ENCODE results near the gene ASB10.

Gene ASB10, protein sequence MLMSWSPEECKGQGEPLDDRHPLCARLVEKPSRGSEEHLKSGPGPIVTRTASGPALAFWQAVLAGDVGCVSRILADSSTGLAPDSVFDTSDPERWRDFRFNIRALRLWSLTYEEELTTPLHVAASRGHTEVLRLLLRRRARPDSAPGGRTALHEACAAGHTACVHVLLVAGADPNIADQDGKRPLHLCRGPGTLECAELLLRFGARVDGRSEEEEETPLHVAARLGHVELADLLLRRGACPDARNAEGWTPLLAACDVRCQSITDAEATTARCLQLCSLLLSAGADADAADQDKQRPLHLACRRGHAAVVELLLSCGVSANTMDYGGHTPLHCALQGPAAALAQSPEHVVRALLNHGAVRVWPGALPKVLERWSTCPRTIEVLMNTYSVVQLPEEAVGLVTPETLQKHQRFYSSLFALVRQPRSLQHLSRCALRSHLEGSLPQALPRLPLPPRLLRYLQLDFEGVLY

DNA sequence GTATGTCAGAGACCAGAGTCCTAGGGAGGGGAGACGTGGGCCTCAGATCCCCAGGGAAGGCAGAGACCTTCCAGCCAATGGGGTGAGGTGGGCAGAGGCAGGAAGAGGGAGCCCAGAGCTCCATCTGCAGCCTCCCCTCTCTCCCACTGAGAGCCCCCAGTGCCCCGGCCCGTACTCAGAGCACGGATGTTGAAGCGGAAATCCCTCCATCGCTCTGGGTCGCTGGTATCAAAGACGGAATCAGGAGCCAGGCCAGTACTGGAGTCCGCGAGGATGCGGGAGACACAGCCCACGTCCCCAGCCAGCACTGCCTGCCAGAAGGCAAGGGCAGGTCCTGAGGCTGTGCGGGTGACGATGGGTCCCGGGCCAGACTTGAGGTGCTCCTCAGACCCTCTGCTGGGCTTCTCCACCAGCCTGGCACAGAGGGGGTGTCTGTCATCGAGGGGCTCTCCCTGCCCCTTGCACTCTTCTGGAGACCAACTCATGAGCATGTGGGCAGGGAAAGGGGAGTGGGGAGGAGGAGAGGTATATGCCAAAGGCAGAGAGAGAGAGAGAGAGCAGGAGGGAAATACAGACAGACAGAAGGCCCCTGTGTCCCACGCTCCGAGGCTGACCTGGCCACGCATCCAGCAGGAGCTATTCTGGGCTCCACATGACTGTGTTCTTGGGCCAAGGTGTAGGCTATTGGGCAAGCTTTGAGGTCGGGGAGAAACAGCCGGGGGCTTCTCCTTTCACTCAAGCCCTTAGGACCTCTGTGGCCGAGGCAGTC, at the start of gene ASB10:
ASB10 (minus strand) TSS at position 611 of the 769 bp plus-strand sequence; CDS start at position 491, 120 bp downstream.
- no peak for DNase-seq

DNA sequence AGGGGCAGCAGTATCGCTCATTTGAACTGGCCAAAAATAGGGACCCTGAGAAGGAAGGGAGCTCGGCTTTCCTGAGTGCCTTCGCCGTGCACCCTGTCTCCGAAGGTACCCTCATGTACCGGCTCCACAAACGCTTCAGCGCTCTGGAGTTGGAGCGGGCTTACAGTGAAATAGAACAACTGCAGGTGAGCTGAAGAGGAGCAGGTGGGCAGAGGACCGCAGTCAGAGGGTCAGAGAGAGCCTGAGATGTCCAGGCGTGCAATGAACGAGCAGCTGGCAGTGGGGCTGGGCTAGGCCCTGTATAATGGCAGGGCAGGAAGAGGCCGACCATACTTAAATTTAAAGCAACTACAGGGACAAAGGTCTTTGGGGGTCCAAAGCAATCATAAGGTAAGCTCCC, 49.4 kb upstream of the ASB10 start:
- no peak for DNase-seq

DNA sequence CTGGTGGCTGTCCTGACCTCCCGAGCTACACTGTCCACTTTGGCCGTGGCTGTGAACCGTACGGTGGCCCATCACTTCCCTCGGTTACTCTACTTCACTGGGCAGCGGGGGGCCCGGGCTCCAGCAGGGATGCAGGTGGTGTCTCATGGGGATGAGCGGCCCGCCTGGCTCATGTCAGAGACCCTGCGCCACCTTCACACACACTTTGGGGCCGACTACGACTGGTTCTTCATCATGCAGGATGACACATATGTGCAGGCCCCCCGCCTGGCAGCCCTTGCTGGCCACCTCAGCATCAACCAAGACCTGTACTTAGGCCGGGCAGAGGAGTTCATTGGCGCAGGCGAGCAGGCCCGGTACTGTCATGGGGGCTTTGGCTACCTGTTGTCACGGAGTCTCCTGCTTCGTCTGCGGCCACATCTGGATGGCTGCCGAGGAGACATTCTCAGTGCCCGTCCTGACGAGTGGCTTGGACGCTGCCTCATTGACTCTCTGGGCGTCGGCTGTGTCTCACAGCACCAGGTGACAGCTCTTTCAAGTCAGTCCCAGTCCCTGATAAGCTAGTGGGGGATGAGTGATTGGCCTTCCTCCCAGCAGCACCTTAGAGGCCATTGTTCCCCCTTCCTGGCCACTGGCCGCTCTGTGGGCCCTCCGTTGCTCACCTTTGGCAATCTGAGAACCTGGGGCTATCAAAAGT, 48.2 kb upstream of the ASB10 start:
- DNase-seq, result no peak

DNA sequence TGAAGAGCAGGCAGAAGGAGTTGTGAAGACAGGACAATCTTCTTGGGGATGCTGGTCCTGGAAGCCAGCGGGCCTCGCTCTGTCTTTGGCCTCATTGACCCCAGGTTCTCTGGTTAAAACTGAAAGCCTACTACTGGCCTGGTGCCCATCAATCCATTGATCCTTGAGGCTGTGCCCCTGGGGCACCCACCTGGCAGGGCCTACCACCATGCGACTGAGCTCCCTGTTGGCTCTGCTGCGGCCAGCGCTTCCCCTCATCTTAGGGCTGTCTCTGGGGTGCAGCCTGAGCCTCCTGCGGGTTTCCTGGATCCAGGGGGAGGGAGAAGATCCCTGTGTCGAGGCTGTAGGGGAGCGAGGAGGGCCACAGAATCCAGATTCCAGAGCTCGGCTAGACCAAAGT, 46.8 kb upstream of the ASB10 start:
- no peak for DNase-seq

DNA sequence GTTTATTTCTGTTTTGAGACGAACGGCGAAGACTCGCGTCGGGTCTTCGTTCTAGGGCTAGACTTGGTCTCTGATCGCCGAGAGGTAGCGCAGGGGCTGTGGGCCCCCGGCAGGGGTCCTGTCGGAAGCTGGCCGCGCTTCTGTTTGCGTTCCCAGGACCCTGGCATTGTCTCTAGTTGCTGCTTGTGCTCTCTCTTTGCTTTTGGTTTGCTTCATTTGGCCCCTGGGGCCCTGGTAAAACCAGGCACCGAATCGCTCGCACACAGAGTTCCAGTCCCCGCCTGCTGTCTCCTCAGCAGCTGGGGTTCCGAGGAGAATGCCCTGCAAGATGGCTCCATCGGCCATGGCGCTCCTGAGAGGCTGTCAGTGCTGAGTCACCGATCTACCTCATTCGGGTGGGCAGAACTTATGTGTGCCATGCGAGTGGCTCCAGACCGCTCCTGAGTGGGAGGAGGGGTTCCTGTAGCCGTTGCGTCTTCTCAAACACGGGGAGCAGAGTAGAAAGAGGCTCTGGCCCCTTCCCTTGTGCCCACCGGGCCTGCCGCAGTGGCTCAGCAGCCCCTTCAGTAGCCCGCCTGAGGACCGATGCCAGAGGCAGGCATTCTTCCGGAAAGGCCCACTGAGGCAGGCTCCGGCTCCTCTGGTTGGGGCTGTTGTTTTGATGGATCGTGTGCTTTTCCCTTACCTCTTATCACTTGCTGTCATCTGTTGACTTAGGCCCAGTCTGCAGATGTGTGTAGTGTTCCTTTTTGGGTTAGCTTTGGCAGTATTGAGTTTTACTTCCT, 46.1 kb upstream of the ASB10 start:
- DNase-seq, result peak; percentile 31 to 40

DNA sequence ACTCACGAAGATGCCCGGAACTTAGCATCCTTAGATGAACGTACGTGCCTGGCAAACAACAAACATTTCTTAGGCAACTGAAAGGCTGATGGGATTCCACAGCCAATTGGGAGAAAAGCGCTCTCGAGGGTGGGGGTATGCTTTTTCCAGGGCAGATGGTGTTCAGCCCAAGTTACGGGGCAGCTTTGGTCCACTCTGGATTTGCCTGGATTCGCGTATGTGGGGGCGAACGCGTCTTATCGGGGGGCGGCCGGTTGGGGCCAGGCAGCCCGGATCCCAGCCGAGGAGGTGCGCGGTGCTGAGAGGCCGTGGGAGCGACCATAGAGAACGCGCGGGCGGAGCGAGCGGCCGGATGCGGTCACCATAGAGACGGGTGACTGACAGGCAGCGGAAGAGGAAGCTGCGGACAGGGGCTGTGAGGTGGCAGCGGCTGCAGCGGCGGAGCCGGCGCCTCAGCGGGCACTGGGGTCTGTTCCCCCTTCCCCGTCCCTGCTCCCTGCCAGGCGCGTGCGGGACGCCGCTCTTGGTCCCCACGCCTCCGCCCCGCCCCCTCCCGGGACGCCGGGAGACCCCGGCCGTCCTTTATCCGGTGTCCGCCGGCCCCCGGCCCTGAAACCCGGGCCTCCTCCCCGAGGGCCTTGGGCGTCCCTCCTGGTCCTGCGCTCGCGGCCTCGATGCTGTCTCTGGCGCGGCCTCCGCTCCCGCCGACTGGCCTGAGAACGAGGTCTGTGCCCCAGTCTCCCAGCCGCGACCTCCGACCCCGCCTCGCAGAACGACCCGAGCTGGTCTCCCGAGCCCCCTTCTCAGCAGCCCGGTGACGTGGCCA, 45.3 kb upstream of the ASB10 start, which contains the start of gene CHPF2:
CHPF2 (plus strand) TSS at position 393 of the 826 bp plus-strand sequence. CDS start 1,529 bp downstream, outside the sequence.
- peak; percentile 91 to 94 for DNase-seq

DNA sequence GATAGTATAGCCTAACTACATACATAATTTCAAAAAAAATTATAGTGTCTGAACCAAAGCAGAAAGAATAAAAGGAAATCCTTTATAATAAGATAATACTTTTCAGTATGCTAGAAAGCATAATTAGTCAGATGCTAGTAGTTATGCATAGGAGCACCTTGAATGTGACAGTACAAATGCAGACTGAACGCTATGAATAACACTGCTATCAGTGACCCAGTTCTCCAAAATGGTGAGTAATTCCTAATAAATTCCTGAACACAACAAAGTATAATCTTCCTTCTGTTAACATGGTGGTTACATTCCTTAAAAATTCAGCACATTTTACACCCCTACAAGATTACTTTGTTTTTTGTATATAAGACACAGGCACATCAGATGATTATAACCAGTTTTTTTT, 44.0 kb upstream of the ASB10 start:
- DNase-seq, result no peak

DNA sequence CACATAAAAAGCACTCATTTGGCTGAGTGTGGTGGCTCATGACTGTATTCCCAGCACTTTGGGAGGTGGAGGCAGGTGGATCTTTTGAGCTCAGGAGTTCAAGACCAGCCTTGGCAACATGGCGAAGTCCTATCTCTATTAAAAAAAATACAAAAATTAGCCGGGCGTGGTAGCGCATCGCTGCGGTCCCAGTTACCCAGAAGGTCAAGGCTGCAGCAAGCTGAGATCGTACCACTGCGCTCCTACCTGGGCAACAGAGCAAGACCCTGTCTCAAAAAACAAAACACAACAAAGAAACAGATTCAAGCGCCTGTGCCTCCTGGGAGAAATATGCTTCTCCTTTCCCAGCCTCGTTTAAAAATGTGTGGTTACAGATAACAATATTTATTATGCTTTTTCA, 42.2 kb upstream of the ASB10 start:
- DNase-seq, result no peak

DNA sequence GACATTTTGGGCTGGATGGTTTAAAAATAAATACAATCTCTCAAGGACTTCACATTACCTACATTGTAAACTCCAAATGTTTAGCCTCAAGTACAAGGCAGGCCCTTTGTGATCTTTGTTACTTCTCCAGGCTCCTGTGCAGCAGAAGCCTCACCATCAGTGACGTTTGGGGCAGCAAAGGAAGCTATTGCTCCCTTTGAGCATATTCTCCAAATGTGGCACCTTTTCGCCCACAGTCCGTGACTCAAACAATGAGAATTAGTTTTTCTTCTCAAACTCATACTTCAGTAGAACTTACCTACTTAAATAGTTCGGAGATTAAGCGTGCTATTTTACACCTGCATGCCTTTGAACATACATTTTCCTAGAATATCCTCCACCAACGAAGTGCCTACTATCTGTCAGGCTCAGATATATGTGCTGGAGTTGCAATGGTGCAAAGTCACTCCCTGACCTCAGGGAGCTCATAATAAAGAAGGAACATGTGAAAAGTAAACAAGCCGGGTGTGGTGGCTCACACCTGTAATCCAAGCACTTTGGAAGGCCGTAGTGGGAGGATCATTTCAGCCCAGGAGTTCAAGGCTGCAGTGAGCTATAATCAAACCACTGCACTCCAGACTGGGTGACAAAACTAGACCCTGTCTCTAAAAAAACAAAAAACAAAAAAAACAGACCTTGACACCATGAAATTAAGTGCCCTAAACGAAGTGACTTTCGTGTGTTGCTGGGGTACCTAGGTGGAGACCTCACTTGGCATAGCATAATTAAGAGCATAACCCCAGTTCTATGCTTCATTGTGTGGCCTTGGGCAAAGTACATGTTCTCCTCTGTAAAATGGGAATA, 41.2 kb upstream of the ASB10 start:
- DNase-seq, result no peak

DNA sequence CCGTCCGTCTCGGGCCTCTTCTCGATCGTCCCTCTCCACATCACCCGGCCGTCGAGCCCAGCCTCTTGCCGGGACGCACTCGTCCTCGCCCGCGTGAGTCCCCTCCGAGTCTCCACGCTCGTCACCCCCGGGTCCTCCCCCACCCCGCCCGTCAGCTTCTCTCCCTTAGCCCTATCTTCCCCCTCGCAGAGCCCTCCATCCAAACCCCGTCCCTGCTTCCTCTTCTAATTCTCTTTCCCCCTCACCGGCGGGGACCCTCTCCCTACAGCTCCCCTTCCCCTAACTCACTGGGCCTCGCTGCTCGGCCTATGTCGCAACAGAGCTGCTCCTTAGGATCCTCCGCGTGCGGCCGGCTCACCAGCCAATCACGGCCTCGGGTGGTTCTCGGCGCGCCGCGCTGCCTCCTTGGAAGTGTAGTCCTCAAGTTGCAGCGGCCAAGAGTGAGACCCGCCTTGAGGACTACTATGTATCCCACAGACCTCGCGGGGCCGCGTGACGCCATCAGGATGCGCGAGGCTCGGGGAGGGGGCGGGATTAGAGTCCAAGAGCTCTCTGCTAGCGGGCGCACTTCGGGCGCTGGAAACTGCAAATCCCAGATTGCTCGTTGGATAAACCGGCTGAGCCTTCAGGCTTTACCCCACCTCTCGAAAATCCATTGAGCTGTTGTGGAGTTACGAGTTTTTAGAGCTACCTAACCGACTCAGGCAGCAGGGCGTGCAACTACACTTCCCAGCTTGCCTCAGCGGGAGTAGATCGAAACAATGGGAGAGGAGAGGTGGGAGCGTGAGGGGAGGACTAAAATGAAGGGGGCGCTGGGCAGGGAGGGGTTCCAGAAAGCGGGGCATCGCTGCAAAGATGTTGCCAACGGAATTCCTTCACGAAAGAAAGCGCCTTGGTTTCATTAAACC, 40.1 kb upstream of the ASB10 start, which contains the start of gene ABCF2:
ABCF2 (minus strand) TSS at position 331 of the 908 bp plus-strand sequence. CDS start 747 bp downstream, outside the sequence.
- DNase-seq, result peak; percentile 95

DNA sequence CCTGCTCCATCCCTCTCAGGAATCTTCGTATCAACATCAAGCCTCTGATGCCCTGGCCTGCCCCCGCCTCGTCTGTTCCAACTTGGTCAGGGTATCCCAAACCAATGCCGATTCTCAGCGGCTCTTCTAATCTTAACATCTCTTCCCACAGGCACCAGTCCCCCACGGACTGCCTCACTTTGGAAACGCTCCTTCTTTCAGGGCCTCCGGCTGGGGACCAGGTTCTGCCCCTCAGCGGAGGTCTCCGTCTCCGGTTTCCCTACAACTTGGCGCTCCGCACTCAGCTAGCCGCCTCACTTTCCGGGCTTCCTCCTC, 39.5 kb upstream of the ASB10 start:
- no peak for DNase-seq

DNA sequence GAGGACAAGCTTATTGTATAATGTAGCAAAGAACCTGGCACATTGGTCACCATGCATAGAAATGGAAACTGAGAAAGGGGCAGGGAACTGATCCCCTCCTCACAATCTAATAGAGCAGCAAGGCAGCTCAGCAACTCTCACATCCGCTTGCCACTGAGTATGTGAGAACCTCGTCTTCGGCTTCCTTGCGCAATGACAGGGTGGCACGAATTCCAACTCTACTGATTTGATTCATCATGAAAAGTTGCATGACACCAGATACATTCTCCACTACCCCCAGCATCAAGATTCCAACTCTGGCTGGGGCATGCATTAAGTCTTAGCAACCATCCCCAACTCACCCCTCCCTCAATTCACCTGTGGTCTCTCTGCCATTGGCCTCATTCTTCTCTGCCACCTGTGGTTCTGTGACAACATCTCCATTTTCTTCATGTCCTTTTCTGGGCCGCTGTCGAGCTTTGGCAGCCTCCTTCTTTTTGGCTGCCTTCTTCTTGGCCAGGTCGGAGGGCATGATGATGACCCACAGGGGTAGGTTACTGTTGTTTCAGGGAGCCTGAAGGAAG, 39.0 kb upstream of the ASB10 start:
- no peak for DNase-seq

DNA sequence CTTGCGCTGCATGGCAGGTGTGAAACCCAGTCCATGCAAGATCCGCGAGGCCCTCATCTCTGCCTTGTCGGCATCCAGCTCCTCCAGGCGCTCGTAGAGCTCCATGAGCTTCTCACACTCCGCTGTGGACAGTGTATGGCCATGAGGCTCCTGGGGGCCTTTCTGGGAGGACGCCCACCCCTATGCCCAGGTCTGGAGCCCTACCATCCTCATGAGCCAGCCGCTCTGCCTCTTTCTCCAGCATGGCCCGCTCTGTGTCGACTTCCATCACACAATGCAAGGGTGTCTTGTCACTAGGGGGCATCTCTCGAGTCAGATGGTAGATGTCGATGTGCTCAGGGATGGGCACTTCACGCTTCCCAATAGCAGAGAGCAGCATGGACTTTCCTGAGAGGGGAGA, 36.7 kb upstream of the ASB10 start:
- no peak for DNase-seq

DNA sequence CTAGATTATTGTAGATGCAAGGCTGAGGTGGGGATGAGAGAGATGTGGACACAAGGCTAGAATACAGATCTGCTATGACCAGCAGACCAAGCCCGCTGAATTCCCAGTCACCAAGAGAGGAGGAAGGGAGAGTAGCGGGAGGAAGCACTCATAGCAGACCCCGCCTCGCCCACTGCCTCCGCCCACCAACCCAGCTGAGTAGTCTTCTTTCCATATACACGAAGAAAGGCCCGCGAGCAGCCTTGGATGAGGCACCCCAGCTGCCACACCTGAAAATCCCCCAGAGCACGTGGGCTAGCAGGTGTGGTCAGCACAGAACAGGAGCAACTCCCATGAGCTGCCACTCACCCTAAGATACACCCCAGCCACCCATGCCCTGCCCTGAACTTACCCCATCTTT, 31.1 kb upstream of the ASB10 start:
- DNase-seq, result no peak

DNA sequence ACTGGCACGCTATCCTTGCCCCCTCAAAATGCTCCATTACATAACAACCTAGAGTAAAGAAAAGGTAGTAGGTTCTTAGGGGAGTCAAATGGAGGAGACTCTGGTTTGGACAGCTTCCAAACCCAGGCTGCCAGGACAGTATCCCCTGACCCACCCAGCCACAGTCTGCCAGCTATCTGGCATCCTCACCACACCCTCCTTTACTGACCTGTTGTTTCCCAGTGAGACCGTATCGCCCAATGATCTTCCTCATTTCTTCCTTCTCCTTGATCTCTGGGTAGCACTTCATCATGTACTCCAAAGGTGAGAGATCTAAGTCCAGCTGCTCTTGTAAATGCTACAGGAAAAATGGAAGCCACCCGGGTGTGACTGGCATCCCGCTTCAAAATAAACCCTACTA, 28.3 kb upstream of the ASB10 start:
- no peak for DNase-seq

DNA sequence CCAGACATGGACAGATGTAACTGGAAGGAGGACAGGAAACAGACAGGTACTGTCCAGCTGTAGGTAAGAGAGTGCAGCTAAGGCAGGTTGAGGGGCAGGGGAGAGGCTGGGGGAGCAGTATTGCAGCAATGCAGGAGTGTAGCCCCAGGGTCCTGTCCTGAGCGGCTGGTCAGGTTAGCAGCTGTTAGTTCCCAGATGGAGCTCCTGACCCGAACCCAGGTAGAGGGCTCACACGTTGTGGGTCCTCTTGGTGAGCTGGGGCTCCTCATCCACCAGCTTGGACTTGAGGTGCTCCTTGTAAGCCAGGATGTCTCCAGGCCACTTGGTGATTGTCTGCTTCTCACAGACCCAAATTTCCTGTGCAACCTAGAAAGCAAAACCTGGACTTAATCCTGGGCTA, 26.8 kb upstream of the ASB10 start:
- DNase-seq, result no peak

DNA sequence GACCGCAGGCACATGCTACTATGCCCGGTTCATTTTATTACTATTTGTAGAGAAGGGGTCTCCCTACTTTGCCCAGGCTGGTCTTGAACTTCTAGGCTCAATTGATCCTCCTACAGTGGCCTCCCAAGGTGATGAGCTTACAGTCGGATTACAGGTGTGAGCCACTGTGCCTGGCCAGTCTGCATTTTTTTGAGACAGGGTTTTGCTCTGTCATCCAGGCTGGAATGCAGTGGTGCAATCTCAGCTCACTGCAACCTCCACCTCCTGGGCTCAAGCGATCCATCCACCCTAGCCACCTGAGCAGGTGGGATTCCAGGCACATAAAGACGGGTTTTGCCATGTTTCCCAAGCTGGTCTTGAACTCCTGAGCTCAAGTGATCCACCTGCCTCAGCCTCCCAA, 25.6 kb upstream of the ASB10 start:
- no peak for DNase-seq

DNA sequence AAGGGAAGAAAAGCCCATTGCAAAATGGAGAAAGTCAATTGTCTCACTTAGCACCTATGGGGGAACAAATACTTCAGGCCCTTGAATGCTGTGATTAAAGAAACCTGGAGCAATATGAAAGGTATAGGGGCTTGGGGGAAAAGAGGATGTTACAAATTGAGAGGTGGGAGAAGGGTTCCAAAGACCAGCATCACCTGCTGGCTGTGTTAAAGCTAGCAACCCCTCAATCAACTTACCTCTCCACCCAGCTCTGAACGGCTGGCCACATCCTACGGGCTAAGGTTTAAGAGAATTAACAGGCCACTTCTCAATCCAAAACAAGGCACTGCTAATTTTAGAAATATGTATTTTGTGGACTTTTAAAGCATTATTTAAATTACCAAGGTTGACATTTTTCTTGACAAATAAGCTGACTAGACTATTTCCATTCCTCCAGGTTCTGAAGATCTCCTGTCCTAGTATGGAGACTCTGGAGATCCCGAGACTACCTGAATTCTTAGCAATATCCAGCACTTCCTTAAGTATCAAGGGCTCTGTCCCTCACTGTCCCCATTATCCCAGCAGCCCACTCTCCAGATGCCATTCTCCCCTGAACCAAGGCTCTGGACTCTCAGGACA, 24.2 kb upstream of the ASB10 start:
- no peak for DNase-seq
